HG03103 (cell line): ENCODE data around the gene RPS26.
"Not testable (repeated sequence)": the region's sequence is repeated elsewhere in the genome, so short reads cannot be mapped to it uniquely, and the experiment has no call there.

Source experiments
- ATAC-seq: cut with Tn5 transposase; IDR thresholded peaks from one replicate; pipeline ENCODE4 v1.9.1; 2021; ENCODE audit warnings: low read depth; ENCODE audit not compliant: unreplicated experiment

The RPS26 gene

DNA sequence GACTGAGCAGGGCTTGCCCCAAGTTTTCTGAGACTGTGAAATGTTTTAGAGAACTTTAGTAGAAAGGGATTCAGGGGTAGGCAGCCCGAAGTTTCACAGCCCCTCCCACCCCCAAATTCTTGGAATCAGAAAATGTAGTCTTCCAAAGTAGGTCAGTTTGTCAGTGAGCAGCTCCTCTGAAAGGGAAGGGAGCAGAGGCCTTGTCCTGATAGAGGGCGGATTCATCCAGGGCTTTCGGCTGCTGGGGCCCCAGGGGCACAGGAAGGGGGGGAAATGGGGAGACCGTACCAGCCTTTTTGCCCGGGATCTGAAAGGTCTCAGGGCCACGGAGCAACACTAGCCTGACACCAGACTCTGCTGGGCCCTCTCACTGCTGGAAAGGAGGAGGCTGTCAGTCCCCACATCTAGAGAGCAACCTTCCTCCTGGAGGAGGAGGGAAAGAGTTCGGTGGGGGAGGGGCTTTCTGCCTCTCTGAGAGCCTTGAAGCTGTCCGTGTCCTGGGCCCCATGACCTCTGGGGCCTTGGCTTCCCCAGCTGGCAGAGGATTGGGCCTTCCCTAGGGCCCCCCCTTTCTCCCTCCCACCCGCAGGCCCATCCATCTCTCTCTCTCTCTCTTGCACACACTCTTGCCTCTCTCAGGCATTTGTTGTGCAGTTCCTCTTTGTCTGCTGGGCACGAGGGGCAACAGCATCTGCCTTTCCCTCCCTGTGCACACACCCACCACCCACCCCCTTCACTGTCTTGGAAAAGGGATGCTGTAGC lies 21.1 kb upstream of the RPS26 start, which contains the start of gene IKZF4:
IKZF4 (plus strand) TSS at position 621 of the 762 bp plus-strand sequence. CDS start 451 bp downstream, outside the sequence.
- no peak for ATAC-seq

GRCh38 chr12:56021889-56022497 lies 19.7 kb upstream of the RPS26 start:
- no peak for ATAC-seq

DNA sequence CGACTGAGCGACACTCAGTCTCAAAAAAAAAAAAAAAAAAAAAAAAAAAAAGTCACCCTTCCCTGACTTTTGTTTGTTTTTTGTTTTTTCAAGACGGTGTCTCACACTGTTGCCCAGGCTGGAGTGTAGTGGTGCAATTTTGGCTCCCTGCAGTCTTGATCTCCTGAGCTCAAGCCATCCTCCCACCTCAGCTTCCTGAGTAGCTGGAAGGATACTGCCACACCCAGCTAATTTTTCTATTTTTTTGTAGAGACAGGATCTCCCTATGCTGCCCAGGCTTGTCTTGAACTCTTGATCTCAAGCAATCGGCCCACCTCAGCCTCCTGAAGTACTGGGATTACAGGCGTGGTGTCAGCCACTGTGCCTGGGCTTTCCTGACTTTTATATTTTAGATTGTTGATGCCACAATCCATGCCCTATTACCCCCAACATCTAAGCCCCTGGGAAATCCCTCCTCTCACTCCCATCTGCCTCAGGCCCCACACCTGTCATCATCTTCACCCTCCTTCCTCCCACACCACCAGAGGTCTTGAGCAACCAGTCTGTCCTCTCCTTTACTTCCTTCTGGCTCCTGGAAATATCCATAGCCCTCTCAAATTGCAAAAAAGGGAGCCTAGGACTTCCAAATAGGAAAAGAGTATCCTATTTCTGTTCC lies 13.1 kb upstream of the RPS26 start:
- ATAC-seq = no peak

DNA sequence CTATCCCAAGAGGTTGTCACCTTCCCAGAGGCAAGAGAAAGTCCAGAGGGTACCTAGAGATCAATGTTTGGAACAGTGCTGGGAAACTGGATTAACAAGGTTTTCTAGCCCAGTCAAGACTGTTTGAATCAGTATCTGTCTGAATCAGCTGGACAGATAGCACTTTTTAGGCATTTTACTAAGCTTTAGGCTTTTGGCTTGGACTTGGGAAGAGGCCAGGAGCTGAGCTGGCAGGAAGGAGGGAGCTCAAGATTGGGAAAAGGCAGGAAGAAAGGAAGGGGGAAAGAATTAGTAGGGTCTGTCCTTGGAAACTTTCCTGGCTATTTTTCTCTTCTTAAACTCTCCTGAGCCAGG lies 12.6 kb upstream of the RPS26 start:
- no peak for ATAC-seq

GRCh38 chr12:56029666-56030293 lies 11.9 kb upstream of the RPS26 start:
- no peak for ATAC-seq

DNA sequence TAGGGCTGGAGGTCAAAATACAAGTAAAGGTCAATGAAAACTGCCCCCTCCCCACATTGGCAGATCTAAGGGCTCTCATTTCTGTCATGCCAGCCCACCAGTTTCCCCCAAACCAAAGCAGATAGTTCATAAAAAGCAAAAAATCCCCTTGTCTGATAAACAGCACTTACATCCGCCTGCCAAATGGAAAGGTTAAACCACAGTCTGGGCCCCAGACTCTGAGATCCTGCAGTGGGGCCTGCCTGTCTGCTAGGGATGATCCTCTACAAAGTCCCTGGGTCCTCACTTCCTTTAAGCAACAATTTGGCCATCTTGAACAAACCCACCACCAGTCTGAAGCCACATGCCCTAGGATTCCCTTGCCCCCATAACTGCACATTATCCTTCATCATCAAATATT lies 9.7 kb upstream of the RPS26 start:
- ATAC-seq = no peak

DNA sequence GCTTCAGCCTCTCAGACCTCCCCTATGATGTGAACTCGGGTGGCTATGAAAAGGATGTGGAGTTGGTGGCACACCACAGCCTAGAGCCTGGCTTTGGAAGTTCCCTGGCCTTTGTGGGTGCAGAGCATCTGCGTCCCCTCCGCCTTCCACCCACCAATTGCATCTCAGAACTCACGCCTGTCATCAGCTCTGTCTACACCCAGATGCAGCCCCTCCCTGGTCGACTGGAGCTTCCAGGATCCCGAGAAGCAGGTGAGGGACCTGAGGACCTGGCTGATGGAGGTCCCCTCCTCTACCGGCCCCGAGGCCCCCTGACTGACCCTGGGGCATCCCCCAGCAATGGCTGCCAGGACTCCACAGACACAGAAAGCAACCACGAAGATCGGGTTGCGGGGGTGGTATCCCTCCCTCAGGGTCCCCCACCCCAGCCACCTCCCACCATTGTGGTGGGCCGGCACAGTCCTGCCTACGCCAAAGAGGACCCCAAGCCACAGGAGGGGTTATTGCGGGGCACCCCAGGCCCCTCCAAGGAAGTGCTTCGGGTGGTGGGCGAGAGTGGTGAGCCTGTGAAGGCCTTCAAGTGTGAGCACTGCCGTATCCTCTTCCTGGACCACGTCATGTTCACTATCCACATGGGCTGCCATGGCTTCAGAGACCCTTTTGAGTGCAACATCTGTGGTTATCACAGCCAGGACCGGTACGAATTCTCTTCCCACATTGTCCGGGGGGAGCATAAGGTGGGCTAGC lies 7.0 kb upstream of the RPS26 start:
- ATAC-seq = no peak

GRCh38 chr12:56037161-56037560 lies 4.6 kb upstream of the RPS26 start:
- no peak for ATAC-seq

DNA sequence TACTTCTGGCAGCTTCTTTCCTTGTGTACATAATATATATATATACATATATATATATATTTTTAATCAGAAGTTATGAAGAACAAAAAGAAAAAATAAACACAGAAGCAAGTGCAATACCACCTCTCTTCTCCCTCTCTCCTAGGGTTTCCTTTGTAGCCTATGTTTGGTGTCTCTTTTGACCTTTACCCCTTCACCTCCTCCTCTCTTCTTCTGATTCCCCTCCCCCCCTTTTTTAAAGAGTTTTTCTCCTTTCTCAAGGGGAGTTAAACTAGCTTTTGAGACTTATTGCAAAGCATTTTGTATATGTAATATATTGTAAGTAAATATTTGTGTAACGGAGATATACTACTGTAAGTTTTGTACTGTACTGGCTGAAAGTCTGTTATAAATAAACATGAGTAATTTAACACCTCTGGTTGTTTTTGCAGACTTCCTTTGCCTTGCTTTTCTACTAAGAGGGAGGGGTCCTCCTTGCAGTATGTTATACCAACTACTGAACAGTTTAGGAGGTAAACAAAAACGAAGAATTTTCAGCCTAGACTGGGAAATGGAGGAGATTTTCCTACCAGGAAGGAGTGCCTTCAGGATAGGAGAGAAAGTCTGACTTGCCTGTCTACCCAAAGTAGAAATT lies 3.6 kb upstream of the RPS26 start:
- no peak for ATAC-seq

DNA sequence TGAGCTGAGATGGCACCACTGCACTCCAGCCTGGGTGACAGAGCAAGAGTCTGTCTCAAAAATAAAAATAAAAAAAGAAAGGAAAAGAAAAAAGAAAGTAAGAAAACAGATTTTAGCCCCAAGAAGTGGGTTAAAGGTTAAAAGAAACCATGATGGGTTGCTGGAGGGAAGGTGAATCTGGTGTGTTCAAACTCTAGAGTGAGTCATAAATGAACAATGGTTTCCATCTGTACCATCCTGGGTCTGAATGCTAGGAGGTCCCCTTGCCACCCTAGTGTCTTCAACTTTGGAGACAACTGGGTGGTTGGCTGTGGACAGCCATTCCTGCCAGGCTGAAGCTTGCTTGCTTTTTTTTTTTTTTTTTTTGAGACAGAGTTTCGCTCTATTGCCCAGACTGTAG lies 1.6 kb upstream of the RPS26 start:
- no peak for ATAC-seq

DNA sequence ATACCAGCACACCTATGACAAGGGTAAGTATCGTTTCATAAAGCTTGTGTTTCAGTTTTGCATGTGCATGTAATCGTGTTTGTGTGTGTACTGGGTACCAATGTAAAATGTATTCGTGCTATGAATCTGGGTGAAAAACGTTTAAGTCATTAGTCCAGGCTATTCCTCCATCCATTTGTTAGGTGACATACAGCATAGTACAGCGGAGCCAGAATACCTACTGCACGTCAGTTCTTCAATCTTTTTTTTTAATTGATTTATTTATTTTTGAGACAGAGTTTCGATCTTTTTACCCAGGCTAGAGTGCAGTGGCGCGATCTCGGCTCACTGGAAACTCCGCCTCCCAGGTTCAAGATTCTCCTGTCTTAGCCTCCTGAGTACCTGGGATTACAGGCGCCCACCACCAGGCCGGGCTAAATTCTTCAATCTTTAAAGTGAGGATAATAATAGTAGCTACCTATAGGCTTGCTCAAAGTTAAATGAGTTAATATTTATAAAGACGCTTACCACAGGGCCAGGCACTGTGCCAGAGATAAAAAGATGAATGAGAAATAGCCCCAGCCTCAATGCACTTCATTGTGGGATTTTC lies 661 bp upstream of the RPS26 start:
- ATAC-seq = no peak

DNA sequence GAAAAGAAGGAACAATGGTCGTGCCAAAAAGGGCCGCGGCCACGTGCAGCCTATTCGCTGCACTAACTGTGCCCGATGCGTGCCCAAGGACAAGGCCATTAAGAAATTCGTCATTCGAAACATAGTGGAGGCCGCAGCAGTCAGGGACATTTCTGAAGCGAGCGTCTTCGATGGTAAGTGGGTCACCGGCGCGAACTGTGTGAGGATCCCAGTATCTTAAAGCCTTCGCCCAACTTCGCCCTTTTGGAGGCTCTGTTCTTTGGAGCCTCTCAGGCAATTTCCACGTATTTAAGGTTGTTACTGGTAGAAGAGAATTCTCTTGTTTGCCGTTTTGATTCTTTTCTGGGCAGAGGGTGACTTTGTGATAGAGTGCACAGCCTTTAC lies 704 bp downstream of the RPS26 start:
- not testable (repeated sequence) for ATAC-seq

DNA sequence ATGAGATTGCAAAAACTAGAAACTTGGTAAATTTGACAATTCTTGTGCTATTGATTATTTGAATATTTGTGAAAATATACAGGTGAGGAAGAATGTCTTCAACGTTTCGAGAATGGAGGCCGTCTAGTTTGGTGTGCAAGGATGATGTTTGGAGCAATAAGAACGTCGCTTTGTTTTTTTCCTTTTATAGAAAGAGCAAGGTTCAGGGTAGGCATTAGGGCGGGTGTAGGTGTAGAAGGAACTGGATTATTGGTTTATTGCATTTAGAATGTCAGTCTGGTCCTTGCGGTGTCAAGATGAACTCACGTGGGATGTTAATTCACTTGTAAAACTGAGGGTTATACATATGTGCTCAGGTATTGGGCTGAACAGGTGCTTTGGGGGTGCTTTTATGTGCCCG lies 1.1 kb downstream of the RPS26 start:
- ATAC-seq = no peak

DNA sequence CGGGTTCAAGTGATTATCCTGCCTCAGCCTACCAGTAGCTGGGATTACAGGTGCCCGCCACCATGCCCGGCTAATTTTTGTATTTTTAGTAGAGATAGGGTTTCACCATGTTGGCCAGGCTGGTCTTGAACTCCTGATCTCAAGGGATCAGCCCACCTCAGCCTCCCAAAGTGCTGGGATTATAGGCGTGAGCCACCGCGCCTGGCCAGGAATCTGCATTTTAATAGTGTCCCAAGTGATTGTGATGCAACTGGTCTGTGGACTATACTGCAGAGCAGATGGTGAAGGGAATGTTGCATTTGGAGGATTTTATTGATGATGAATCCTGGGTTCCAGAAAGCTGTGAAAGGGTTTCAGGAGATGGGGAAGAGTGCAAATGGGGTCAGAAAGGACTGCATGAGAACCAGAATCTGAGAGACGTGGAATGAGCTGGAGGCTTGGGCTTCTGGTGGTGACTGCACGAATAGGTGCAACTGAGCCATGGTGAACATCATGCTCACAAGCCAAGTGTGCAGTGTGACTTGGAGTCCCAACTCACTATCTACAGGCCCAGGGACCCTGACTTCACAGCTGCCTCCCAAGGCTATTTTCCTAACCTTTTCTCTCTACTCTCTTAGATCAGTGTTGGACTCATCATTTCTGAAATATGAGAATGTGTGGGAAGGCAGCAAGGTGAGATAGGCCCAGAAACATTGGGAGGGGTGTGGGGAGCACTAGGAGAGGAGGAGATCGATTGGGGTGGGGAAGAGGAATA lies 4.5 kb downstream of the RPS26 start:
- no peak for ATAC-seq

GRCh38 chr12:56053407-56053893 lies 11.7 kb downstream of the RPS26 start:
- no peak for ATAC-seq

GRCh38 chr12:56059964-56060363 lies 18.2 kb downstream of the RPS26 start:
- ATAC-seq = not testable (repeated sequence)

- no peak for ATAC-seq
Observed at GRCh38 chr12:56061982-56062381, 20.3 kb downstream of the RPS26 start.

- no peak for ATAC-seq
Observed at GRCh38 chr12:56062996-56063395, 21.3 kb downstream of the RPS26 start.

DNA sequence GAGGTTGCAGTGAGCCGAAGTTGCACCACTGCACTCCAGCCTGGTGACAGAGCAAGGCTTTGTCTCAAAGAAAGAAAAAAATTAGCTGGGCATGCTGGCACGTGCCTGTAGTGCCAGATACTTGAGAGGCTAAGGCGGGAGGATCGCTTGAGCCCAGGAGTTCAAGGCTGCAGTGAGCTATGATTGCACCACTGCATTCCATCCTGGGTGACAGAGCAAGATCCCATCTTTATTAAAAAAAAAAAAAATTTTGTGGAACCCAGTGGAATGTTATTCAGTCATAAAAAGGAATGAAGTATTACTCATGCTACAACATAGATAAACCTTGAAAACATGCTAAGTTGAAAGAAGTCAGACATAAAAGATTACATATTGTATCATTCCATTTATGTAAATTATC lies 29.9 kb downstream of the RPS26 start:
- no peak for ATAC-seq
